Medulla oblongata (tissue), 1 donor: ENCODE results near the gene CXCL13.
"Not testable (repeated sequence)": the region's sequence is repeated elsewhere in the genome, so short reads cannot be mapped to it uniquely, and the experiment has no call there.

ENCODE experiments used
- DNase-seq: peaks from one replicate; pipeline ENCODE4 v3.0.0-alpha.2; 2015; ENCODE audit errors: extremely low spot score

The CXCL13 gene

DNA sequence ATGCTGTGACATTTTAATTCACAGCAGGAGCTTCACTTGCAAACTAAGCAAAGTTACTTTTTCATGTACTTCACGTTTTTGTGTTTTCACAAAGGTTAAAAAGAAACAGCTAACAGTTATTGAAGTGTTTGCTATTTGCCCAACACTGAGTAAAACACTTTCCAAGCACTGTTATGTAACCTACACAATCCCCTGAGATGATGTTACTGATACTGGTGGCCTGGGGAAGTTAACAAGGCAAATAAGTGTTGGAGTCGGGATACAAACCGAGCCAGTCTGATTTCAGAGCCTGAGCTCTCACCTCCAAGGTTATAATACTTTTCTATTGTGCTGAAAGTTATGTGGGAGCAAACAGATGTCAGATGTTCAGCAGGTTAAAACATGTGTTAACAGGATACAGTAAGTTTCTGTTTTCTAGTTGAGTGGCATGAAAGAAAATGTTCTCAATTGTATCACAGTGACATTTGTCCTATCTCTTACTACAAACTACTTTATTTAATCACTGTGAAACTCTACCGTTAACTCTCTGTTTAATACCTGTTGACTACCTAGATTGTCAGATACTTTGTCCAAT is 3.9 kb upstream of the CXCL13 start:
- no peak for DNase-seq

DNA sequence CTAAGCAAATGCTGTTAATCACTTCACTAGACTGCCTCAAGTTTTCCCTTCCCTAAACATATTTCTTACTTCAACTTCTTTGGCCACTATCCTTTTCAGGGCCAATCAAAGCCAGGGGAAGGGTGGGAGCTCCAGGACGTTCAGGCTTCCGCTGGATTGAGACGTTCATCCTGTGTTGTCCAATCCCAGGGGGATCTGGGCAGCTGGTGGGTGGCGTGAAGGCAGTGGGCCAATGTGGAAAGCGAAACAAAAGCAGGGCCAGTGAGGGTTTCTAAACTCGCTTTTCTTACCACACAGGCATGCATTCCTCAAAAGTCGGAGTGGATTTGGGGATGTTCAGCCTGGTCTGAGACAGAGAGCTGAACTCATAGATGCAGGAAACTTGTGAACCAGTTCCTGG is 7.6 kb downstream of the CXCL13 start:
- DNase-seq: no peak

- no peak for DNase-seq
Measured at GRCh38 chr4:77615153-77615552, 9.5 kb downstream of the CXCL13 start.

DNA sequence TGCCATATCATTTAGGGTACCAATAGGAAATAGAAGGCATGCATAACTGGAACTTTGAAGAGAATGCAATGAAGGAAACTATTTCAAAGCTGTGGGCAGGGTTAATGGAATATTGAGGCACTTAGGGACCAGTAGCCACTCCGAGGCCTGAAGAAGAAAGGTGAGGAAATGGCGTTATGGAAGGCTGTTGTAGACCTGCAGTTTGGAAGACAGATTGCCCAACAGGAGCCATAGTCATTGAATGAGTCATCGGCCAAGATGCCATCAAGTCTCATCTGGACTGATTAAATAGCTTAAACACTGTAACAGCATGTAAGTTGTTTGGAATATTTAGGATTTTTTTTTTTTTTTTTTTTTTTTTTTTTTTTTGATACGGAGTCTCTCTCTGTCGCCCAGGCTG is 11.6 kb downstream of the CXCL13 start:
- no peak for DNase-seq

DNA sequence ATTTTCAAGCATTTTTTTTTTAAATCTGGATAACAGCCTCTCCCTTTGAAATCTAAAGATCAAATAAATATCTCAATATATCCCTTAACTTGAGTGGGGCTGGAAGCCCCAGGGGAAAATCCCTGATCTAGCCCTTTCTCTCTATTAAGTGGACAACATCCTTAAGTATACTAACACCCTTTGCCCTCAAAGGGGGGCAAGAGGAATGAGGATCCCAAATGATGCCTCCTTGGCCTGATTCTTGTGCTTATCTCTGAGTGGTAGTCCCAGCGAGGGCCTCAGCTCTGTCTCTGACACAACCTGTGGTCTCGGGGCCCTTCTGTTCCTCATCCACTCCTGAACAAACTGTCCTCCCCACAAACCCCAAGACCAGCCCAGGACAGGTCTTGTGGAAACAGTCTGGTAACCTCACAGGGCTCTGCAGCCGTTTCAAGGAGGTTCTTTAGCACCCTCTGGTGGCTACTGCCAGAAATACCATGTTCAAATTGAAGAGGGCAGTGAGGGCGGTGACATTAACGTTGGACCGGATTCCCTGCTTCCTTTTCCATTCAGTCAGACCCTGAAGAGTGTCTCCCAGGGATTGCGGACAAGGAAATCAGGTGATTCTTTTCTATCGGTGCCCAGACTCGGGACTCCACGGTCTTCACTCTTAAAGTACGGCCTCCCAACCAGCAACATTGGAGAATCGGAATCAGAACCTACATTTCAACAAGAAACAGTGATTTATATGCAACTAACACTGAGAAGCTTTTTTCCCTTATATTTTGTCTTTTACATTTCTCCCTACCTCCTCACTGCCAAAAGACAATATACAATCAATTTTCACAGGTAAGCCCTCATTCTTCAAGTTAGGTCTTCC is 13.0 kb downstream of the CXCL13 start:
- DNase-seq: peak; percentile 88

GRCh38 chr4:77619408-77619807 is 13.8 kb downstream of the CXCL13 start:
- peak; percentile 57 for DNase-seq

DNA sequence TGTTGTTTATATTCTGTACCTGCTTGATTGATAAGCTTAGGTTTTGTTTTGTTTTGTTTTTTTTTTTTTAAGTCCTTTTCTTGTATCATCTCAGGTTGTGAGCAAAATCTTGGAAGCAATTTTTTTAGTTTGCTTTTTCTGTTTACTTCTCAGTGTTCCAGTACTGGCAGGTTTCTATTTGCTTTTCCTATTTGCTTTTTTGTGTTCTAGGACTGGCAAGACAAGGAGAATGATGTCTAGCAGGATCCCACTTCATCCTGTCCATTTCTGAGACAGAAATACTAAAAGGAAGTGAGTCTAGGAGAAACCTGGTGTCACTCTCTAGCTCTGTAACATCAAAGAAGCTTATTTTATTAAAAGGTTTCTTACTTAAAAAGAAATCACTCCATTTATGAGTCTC is 15.6 kb downstream of the CXCL13 start:
- DNase-seq: no peak

DNA sequence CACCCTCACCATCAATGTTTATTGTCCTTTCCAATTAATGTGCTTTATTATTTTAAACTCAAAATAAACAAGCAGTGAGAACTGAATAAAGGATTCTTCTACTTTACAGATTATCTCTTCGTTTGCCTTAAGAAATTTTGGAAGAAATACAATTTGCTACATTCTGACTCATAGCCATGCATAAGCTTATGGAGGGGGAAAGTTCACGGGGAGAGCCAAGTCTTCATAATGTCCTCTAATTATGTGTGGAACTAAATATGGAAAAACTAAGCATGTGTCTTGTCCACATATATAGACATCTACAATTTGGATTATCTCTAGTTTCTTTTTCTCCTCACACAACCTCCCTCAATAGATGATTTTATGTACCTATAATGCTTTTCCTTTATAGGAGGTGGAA is 17.5 kb downstream of the CXCL13 start:
- DNase-seq: no peak

GRCh38 chr4:77624213-77624612 is 18.6 kb downstream of the CXCL13 start:
- no peak for DNase-seq

- DNase-seq: no peak
Measured at GRCh38 chr4:77625485-77625884, 19.9 kb downstream of the CXCL13 start.

DNA sequence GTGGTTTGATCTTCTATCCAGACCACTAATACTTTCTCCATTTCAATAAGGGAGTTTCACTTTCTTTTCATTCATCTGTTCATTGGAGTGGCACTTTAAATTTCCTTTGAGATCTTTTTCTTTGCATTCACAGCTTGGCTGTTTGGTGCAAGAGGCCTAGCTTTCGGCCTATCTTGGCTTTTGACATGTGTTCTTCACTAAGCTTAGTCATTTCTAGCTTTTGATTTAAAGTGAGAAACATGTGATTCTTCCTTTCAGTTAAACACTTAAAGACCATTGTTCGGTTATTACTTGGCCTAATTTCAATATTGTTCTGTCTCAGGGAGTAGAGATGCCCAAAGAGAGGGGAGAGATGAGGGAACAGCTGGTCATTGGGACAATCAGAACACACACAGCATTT is 24.3 kb downstream of the CXCL13 start:
- DNase-seq: no peak

DNA sequence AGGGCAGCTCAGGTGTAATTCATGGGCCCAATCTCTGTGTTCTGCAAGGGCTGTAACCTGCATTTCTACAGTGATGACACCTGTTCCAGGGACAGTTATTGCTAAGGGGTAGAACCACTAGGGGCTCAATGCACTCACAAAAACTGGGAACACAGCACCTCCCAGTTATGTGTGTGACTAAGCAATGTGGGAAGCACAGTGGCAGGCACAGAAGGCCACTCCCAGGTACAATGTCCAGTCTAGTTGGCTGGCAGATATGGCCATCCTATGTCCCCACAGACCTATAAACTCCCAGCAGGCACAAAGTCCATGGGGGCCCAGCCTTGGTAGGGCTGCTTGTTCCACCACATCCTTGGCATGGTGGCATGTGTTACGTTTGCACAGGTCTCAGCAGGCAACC is 25.7 kb downstream of the CXCL13 start:
- no peak for DNase-seq

GRCh38 chr4:77634132-77634785 is 28.6 kb downstream of the CXCL13 start:
- no peak for DNase-seq

GRCh38 chr4:77635246-77635645 is 29.6 kb downstream of the CXCL13 start:
- no peak for DNase-seq

- DNase-seq: no peak
Measured at GRCh38 chr4:77635876-77636275, 30.3 kb downstream of the CXCL13 start.

DNA sequence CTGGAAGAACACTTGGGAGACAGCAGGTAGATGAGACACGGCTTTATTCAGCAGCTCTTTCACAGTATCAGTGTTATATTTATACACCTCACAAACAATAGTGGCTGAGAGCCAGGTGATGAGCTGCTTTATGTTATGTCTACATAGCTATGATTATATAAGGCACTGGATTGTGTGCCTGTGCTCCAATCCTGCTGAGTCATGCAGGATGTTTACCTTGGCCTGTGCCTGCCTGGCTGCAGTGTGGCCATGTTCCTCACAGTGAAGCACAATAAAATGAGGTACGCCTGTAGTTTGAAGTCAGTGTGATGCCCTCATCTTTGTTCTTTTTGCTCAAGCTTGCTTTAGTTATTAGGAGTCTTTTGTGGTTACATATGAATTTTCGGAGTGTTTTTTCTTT is 31.3 kb downstream of the CXCL13 start:
- no peak for DNase-seq

GRCh38 chr4:77644069-77644468 is 38.4 kb downstream of the CXCL13 start:
- not testable (repeated sequence) for DNase-seq

DNA sequence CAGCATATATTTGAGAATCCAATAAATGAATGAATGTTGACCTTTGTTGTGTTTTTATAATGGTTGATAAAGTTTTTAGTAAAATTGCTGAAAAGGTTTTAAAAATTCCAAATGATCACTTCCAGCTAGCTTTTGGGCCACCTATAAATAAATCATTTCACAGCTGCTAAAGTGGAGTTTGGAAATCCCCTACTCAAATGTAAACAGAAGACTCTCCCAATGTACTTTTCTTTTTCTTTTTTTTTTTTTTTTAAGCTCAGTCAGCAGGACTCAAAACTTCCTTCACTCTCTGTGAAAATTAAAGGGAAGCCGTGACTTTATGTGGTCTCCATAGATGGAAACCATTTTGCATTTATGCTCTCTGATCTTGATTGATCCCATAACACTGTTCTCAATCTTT is 45.2 kb downstream of the CXCL13 start:
- no peak for DNase-seq

DNA sequence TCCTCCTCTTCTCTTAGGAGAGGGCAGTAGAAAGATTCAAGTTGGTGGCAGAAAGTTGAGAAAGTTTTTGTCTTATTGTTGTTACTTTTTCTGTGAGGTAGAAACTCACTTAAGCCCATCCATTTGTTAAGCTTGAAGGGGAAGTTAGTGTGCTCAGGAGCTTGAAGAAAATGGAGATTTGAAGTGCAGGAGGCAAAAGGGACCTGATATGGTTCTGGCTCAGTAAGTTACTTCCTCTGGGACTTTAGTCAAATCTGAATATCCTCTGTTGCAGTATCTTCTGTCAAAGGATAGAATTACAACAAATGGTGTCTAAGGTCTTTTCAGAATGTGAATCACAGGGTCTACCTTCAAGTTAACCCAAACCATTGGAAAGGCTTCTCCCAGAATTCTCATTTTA is 46.2 kb downstream of the CXCL13 start:
- DNase-seq: no peak

- DNase-seq: peak; percentile 85
Measured at GRCh38 chr4:77652237-77652897, 46.7 kb downstream of the CXCL13 start.

GRCh38 chr4:77653162-77653758 is 47.6 kb downstream of the CXCL13 start:
- no peak for DNase-seq

DNA sequence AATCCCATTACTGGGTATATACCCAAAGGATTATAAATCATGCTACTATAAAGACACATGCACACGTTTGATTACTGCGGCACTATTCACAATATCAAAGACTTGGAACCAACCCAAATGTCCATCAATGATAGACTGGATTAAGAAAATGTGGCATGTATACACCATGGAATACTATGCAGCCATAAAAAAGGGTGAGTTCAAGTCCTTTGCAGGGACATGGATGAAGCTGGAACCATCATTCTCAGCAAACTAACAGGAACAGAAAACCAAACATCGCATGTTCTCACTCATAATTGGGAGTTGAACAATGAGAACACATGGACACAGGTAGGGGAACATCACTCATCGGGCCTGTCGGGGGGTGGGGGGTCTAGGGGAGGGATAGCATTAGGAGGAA is 54.7 kb downstream of the CXCL13 start:
- DNase-seq: not testable (repeated sequence)
